Lower leg skin (tissue), 3 donors: ENCODE results near the gene PAXX.

Experiments
- POLR2A ChIP-seq, 2 donors: fragments of 450-650 bp; IDR thresholded peaks; one replicate each; pipeline ENCODE4 v1.6.1; 2016 to 2017; ENCODE audit warnings: antibody characterized with exemption in 2 of 2, mild to moderate bottlenecking in 1 of 2, moderate library complexity in 1 of 2
- TF ChIP-seq, protein P1 (sequence below), 3 donors: fragments of 450-650 bp; IDR thresholded peaks; one replicate each; pipeline ENCODE4 v1.5.1; 2016; ENCODE audit warnings: antibody characterized with exemption in 3 of 3, mild to moderate bottlenecking in 3 of 3, moderate library complexity in 2 of 3

DNA sequence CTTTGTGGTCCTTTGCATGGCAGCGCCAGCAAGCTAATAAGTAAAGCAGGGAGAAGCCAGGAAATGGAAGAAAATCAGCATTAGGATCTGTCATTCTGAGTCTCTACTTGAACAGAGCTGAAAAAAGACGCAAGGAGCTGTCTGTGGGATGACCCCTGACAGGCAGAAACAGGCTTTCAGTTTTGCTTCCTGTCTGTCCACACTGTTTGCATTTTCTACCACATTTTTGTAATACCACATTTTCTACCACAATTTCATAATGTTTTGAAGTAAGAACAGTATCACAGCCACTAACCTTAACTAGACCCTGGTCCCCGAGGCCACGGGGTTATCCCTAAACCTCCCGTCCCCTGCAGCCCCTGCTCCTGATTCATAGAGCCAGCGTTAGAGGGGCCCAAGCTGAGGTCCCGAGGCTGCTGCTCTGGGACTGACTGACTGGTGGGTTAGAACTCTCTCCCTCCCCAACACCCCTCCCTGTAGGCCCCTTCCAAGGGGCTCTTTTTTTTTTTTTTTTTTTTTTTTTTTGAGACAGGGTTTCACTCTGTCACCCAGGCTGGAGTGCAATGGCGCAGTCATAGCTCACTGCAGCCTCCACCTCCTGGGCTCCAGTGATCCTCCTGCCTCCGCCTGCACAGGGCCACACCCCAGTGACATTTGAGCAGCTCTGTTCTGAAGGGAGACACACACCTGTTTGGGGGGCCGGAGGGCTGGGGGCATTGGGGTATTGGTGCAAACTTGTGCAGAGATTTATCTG lies 8.1 kb downstream of the PAXX start:
- TF ChIP-seq, protein P1, sequence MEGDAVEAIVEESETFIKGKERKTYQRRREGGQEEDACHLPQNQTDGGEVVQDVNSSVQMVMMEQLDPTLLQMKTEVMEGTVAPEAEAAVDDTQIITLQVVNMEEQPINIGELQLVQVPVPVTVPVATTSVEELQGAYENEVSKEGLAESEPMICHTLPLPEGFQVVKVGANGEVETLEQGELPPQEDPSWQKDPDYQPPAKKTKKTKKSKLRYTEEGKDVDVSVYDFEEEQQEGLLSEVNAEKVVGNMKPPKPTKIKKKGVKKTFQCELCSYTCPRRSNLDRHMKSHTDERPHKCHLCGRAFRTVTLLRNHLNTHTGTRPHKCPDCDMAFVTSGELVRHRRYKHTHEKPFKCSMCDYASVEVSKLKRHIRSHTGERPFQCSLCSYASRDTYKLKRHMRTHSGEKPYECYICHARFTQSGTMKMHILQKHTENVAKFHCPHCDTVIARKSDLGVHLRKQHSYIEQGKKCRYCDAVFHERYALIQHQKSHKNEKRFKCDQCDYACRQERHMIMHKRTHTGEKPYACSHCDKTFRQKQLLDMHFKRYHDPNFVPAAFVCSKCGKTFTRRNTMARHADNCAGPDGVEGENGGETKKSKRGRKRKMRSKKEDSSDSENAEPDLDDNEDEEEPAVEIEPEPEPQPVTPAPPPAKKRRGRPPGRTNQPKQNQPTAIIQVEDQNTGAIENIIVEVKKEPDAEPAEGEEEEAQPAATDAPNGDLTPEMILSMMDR (IDR thresholded peaks at IDR 0.05), result no peak
- TF ChIP-seq POLR2A (IDR thresholded peaks at IDR 0.05), result no peak
